H1 (cell line): Measurements from ENCODE around the gene IFT43. TPM values are rescaled to one million over a fixed set of nuclear protein-coding genes. Genes with fewer than 3 reads are reported as not detected.

Experiments used
- JUN ChIP-seq: IDR thresholded peaks from 2 replicates; pipeline ENCODE4 v1.6.1; 2011; ENCODE audit warnings: low read depth, mild to moderate bottlenecking, improper control_type of control experiment, low read length
- polyA plus RNA-seq, 7 experiments: library from polyadenylated mRNA; depleted of rRNA in 3 of 7; stranded (reverse) in 5 of 7; unstranded in 2 of 7; fragments of >200 nt in 5 of 7; fragments of 200-250 nt in 2 of 7; gene quantifications; 1 replicate in 5 of 7; 2 replicates in 1 of 7; 4 replicates in 1 of 7; pipeline versions ENCODE4 v1.2.1 to v1.2.3, GENCODE V29; 2011 to 2013; ENCODE audit warnings: missing spikeins in 2 of 7, mixed read lengths in 2 of 7
- total RNA-seq: library from RNA; stranded (reverse); fragmentation: NEBNext Ultra II Directional; extraction: Animal tissue kit (Norgen Biotek cat#: 25700); gene quantifications from 2 replicates; pipeline ENCODE4 v1.2.1, GENCODE V29; 2021
- TF ChIP-seq, protein P1 (sequence below): fragments of 300-600 bp; sonication (generic); IDR thresholded peaks from 2 replicates; pipeline ENCODE4 v1.7.1; 2012; ENCODE audit warnings: low read length, moderate library complexity, mild to moderate bottlenecking, inconsistent platforms; ENCODE audit not compliant: insufficient replicate concordance

Gene IFT43
- total and polyA plus RNA-seq, 2 of the 8 experiments (the other 6 are each of a cell fraction or from before 2014, with no cell fraction given), result 17.0 to 20.8 TPM

DNA sequence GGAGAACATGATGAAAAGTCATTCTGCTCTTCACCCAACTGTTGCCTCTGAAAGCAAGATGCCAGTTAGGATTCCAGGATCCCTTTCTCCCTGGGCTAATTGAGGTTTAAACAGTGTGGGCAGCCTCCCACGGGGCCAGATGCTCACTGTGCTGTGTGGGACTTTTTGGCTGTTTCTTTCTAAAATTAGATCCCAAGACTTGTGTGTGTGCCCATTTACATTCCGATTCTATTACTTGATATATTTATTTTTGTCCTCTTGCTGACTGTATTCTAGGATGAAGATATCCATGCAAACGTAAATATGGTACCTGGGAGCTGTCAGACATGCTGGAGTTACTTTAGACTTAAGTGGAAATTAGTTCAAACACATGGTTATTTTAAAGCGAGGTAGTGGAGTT lies 6.2 kb downstream of the IFT43 start (continued):
- TF ChIP-seq, protein P1, sequence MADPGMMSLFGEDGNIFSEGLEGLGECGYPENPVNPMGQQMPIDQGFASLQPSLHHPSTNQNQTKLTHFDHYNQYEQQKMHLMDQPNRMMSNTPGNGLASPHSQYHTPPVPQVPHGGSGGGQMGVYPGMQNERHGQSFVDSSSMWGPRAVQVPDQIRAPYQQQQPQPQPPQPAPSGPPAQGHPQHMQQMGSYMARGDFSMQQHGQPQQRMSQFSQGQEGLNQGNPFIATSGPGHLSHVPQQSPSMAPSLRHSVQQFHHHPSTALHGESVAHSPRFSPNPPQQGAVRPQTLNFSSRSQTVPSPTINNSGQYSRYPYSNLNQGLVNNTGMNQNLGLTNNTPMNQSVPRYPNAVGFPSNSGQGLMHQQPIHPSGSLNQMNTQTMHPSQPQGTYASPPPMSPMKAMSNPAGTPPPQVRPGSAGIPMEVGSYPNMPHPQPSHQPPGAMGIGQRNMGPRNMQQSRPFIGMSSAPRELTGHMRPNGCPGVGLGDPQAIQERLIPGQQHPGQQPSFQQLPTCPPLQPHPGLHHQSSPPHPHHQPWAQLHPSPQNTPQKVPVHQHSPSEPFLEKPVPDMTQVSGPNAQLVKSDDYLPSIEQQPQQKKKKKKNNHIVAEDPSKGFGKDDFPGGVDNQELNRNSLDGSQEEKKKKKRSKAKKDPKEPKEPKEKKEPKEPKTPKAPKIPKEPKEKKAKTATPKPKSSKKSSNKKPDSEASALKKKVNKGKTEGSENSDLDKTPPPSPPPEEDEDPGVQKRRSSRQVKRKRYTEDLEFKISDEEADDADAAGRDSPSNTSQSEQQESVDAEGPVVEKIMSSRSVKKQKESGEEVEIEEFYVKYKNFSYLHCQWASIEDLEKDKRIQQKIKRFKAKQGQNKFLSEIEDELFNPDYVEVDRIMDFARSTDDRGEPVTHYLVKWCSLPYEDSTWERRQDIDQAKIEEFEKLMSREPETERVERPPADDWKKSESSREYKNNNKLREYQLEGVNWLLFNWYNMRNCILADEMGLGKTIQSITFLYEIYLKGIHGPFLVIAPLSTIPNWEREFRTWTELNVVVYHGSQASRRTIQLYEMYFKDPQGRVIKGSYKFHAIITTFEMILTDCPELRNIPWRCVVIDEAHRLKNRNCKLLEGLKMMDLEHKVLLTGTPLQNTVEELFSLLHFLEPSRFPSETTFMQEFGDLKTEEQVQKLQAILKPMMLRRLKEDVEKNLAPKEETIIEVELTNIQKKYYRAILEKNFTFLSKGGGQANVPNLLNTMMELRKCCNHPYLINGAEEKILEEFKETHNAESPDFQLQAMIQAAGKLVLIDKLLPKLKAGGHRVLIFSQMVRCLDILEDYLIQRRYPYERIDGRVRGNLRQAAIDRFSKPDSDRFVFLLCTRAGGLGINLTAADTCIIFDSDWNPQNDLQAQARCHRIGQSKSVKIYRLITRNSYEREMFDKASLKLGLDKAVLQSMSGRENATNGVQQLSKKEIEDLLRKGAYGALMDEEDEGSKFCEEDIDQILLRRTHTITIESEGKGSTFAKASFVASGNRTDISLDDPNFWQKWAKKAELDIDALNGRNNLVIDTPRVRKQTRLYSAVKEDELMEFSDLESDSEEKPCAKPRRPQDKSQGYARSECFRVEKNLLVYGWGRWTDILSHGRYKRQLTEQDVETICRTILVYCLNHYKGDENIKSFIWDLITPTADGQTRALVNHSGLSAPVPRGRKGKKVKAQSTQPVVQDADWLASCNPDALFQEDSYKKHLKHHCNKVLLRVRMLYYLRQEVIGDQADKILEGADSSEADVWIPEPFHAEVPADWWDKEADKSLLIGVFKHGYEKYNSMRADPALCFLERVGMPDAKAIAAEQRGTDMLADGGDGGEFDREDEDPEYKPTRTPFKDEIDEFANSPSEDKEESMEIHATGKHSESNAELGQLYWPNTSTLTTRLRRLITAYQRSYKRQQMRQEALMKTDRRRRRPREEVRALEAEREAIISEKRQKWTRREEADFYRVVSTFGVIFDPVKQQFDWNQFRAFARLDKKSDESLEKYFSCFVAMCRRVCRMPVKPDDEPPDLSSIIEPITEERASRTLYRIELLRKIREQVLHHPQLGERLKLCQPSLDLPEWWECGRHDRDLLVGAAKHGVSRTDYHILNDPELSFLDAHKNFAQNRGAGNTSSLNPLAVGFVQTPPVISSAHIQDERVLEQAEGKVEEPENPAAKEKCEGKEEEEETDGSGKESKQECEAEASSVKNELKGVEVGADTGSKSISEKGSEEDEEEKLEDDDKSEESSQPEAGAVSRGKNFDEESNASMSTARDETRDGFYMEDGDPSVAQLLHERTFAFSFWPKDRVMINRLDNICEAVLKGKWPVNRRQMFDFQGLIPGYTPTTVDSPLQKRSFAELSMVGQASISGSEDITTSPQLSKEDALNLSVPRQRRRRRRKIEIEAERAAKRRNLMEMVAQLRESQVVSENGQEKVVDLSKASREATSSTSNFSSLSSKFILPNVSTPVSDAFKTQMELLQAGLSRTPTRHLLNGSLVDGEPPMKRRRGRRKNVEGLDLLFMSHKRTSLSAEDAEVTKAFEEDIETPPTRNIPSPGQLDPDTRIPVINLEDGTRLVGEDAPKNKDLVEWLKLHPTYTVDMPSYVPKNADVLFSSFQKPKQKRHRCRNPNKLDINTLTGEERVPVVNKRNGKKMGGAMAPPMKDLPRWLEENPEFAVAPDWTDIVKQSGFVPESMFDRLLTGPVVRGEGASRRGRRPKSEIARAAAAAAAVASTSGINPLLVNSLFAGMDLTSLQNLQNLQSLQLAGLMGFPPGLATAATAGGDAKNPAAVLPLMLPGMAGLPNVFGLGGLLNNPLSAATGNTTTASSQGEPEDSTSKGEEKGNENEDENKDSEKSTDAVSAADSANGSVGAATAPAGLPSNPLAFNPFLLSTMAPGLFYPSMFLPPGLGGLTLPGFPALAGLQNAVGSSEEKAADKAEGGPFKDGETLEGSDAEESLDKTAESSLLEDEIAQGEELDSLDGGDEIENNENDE, result no peak
- TF ChIP-seq JUN, result no peak
